ENCODE results near the gene RAB37.

DNA sequence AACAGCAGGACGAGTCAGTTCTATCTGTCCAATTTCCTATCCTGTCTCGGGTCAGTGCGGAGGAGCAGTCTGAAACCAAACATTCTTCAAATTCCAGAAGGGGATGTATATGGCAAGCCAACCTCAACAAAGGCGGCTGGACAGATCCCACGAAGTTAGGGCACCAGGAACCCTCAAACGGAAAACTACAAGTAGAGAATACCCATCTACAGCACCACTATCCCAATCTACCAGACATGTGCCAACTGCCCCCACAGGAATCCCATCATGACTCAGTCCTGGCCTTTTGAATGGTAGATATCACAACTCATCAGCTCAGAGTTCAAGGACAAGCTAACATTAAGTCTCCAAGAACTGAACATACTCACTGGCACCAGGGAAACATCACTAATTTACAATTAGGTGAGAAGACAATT lies 36.8 kb downstream of the RAB37 start:
- TF ChIP-seq POLR2A (IDR thresholded peaks at IDR 0.05) = no peak
- TF ChIP-seq, protein P1, sequence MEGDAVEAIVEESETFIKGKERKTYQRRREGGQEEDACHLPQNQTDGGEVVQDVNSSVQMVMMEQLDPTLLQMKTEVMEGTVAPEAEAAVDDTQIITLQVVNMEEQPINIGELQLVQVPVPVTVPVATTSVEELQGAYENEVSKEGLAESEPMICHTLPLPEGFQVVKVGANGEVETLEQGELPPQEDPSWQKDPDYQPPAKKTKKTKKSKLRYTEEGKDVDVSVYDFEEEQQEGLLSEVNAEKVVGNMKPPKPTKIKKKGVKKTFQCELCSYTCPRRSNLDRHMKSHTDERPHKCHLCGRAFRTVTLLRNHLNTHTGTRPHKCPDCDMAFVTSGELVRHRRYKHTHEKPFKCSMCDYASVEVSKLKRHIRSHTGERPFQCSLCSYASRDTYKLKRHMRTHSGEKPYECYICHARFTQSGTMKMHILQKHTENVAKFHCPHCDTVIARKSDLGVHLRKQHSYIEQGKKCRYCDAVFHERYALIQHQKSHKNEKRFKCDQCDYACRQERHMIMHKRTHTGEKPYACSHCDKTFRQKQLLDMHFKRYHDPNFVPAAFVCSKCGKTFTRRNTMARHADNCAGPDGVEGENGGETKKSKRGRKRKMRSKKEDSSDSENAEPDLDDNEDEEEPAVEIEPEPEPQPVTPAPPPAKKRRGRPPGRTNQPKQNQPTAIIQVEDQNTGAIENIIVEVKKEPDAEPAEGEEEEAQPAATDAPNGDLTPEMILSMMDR (IDR thresholded peaks at IDR 0.05) = no peak

All from adrenal gland (tissue), 5 donors.